22Rv1 (cell line): ENCODE measurements around the gene TANGO2.

Experiments
- H3K27ac ChIP-seq: fragments of 450-650 bp; 2 replicates; pipeline ENCODE4 v1.5.1; 2017
- CTCF ChIP-seq: fragments of 450-650 bp; IDR thresholded peaks from 2 replicates; pipeline ENCODE4 v1.5.1; 2017; ENCODE audit warnings: mild to moderate bottlenecking
- ZFX ChIP-seq: fragments of 450-650 bp; IDR thresholded peaks from 2 replicates; pipeline ENCODE4 v1.6.1; 2017; ENCODE audit warnings: antibody characterized with exemption, borderline replicate concordance

Gene TANGO2, protein sequence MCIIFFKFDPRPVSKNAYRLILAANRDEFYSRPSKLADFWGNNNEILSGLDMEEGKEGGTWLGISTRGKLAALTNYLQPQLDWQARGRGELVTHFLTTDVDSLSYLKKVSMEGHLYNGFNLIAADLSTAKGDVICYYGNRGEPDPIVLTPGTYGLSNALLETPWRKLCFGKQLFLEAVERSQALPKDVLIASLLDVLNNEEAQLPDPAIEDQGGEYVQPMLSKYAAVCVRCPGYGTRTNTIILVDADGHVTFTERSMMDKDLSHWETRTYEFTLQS

DNA sequence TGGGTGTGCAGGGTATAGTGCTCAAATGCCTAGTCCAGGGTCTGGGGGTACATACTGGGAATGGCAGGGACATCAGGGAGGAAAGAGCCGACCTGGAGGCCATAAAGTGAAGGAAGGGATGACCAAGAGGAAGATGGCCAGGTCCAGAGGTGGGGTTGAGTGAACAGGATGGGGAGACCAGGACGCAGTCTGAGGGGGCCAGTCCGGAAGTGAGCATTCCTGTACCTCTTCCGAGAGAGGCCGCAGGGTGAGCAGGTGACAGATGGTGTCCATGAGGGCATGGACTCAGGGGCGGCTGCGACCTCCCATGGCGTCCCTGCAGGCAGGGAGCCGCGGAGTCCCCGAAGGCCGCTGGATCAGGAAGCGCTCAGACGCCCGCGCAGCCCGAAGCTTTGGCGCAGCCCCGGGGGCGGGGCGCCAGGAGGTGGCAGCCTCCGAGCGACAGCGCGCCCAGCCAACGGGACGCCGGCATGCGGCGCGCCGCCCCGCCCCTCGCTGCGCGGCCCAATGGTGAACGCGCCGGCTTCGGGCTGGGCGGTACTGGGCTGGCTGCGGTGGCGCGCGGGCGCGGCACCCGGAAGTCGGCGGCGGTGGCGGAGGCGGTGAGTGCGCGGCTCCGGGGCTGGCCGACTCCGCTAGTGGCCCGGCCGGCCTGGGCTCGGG is at the start of gene TANGO2:
Gene TANGO2 (plus strand): TSS at position 578 of the 663 bp plus-strand sequence. CDS start 15,689 bp downstream, outside the sequence.
- peak within 1 kb of the TSS; percentile 54 for H3K27ac ChIP-seq
- TF ChIP-seq CTCF (no peak), ZFX (no peak)

DNA sequence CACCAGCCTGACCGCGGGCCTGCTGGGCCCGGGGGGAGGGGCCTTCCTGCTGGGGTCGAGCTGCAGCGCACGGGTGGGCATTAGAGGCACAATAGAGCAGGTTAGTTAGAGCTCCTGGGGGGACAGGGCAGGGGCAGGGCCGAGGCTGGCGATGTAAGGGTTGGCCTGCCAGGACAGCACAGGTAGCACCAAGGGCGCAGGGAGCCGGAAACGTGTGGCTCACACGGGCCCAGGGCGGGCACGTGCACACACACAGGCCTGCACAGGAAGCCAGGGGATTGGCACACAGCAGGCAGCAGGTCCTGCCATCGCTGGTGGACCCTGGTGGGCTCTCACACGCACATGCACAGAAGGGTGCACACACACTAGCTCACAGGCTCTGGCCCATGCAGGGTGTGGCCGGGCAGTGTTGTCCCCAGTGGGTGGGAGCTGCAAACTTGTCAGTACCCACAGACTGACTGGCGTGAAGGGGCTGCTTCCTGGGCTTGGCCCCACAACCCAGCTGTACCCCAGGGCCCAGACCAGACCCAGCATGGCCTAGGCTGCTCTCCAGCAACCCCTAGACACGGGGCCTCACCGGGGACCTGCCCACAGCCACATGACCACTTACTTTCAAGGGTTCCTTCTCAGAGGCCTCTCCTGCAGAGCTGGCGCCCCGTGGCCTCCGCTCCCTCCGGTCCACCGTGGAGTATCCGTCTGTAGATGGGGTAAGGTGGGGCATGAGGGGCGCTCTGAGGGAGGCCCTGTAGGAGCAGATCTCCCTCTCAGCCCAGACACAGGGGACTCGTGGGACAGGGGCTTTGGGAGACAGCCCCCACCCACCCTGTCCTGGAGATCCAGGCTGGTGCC is 49.4 kb upstream of the TANGO2 start:
- TF ChIP-seq CTCF = no peak
- TF ChIP-seq ZFX = no peak
- peak overlapping the region; percentile 100 for H3K27ac ChIP-seq

DNA sequence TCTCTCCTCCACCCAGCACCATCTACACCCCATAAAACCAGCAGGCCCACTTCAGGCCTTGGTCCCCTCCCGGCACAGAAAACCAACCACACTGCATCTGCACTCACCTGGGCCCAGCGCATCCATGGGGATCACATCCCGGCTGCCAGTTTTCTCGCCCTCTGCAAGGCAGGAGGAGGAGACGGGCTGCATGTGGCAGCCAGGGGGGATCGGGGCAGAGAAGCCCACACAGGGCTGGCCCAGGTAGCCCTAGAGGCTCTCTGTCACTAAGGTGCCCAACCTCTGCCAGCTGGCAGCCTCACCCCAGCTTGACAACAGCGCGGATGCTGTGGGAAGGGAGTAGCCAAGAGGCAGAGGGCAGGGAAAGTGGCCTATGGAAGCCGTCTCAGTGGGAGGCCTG is 48.7 kb upstream of the TANGO2 start:
- no peak overlapping the region for H3K27ac ChIP-seq
- TF ChIP-seq ZFX (no peak), CTCF (no peak)

- TF ChIP-seq ZFX (no peak), CTCF (no peak)
Observed at GRCh38 chr22:19972652-19973550, 48.0 kb upstream of the TANGO2 start.

GRCh38 chr22:19973551-19974267 is 47.2 kb upstream of the TANGO2 start:
- no peak for TF ChIP-seq ZFX
- TF ChIP-seq CTCF = no peak
- H3K27ac ChIP-seq = no peak overlapping the region

More at GRCh38 chr22:19972652-19973550, 48.0 kb upstream of the TANGO2 start:
- no peak overlapping the region for H3K27ac ChIP-seq

DNA sequence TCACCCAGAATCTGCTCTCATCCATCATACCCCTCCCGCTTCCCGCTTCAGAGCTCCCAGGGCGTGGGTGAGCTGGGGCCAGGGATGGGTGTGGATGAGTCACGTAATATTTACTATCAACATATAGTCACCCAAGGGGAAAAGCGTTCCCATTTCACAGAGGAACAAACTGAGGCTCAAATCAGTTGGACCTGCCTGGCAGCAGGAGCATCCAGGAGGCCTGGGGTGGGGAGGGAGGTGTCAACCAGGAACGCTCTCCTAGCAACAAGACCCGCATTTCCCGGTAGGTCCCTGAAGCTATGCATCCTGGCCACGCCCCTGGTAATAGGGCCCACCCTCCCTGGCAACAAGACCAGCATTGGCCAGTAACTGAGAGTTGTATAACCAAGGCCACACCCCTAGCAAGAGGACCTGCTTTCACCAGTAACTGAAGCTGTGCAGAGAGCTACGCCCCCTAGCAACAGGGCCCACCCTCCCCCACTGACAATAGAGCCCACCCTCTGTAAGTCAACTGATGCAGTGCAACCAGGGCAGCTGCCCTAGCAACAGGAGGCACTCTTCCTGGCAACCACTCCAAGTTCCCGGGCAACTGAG is 46.5 kb upstream of the TANGO2 start:
- peak overlapping the region; percentile 54 for H3K27ac ChIP-seq
- no peak for TF ChIP-seq ZFX
- no peak for TF ChIP-seq CTCF
